ENCODE results near the gene SDC1.

SDC1 gene

DNA sequence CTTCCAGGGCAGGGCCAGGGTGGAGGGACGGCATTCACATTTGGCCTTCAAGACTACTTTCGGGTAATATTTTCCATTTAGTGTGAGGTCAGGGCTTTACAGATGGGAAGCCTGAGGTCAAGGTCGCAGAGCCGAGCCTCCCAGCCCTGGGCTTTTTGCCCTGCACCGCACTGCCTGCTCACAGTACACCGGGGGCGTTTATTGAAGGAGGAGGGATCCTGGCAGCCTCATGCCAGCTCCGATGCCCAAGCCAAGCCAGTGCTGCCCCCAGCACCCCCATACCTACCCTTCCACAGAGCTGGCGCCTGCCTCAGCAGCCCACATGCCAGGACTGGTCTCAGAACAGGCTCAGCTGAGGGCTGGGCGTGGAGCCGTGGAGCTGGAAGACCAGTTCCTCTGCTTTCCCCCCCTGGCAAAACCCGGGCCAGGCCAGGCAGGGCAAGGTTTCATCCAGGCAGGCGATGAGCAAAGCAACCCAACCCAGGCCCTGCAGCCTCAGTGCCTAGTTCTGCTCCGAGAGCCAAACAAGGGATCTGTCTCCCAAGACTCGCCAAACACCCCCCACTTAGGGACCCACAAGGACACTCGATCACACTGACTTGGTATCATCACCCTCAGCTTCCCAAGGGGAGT, 11.9 kb downstream of the SDC1 start:
- no peak for DNase-seq

DNA sequence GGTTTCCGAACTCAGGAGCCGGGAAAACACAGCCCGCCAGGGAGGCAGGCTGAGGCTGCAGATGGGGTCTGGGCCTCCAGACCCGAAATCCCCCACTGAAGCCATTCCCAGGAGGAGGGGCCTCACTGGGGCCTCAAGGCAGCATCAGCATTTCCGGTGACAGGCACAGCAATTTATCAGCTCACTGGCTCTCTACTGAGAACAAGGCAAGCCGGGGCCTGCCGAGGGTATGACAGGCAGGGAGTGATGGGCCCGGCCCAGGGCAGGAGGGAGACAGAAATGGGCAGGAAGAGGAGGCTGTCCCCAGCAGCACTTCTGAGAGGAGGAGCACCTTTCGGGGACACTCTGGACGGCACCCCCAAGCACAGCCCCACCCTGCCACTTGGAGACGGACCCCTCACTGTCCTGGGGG, 12.5 kb downstream of the SDC1 start:
- DNase-seq = no peak

DNA sequence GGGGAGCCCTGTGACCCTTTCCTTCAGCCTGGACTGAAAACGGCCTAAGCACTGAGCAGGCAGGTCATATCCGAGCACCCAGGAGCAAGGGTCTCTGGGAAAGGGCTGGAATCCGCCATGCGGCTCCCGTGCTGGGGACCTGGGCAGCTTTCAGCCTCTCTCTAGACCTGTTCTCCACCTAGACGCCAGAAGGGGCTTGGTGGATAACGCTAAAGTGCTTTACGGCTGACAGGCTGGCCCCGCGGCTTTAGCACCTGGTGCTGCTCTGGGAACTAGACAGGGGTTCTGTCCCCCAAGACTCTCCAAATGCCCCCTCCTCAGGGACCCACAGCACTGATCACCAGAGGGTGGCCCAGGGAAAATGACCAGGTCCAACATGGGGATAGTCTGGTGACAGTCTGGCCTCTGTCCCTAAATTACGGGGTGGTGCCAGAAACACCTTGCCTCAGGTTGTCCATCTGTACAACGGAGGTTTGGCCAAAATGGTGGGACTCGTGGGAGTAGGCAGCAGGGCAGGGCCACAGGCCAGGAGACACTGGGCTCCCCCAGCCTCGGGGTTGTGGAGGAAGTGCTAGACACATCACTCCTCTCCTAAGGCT, 13.0 kb downstream of the SDC1 start:
- DNase-seq = no peak

DNA sequence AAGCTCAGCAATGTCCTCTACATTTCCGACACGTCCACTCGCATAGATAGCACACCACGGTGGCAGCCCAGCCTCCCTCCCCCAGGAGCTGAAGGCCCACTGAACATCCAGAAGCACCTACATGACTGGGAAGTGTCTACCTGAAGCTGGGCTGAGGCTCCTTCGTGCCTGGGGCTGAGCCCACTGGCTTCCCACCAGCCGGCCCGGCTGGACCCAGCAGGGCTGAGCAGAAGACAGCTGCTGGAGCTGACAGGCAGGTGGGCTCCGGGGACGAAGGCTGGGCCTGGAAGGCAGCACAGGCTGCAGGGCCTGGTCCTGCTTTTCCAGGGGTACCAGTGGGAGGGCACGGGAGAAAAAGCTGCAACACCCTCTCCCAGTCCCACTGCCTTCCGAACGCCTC, 13.5 kb downstream of the SDC1 start:
- DNase-seq = no peak

DNA sequence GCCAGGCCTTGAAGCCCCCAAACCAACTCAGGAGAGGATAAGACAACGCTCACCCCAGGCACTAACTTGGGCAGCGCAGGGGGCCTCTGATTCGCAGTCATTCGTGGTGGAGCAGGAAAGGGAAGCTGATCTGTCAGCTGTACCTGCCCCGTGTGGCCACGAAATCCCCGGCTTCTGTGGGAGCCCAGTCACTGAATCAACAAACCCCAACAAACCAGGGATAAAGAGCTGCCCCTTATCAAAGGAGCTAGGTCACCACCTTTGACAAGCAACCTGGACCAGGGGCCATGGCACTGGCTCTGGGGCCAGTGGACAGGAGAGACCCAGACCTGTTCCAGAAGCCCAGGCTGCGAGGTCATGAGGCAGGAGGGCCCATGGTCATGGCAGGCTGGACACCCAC, 14.5 kb downstream of the SDC1 start:
- DNase-seq = no peak

DNA sequence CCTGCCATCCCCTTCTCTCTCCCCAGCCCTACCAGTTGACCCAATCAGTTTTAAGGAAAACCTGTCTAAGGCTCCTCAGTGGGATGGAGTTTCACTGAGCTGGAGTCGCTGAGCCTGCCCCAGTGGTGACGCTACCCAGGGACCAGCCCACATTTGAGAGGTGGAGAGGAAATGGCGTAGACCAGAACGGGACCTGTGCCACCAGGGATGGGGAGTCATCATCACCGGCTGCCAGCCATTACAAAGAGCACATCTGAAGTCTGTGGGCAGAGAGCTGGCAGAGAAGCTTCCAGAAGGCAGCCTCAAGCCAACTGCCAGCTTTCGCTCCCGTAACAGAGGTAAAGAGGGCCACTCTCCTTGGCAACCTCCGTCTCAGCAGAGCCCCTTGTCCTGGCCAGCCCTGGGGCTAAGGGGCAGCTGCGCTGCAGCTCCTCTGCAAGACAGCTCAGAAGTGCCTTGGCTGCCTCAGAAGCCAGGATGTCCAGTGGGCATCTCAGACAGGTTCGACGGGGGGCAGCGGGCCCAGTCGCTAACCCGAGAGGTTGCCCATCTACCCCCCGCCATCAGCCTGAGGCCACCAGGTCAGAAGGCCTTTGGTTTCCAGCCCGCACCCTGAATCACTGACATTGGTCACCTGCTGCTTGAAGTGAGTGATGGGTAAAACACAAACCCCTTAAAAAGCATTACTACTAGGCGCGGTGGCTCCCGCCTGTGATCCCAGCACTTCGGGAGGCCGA, 15.4 kb downstream of the SDC1 start:
- no peak for DNase-seq

DNA sequence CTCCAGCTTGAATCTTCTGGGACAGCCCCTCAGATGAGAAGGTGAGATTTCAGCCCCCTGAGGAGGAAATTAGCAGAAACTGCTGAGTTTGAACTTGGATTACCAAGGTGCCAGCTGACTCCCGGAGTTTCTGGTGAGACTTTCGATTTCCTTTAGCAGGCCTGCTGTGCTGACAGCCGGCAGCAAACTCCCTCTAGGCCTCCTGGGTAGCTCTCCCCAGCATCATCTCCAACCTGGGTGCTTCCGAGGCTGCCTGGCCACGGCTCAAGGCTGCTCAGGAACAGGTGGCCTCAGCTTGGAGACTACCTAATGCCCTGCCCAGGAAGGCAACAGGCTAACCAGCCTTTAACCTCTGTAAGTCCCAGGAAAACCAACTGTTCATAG, 16.5 kb downstream of the SDC1 start:
- DNase-seq = no peak

DNA sequence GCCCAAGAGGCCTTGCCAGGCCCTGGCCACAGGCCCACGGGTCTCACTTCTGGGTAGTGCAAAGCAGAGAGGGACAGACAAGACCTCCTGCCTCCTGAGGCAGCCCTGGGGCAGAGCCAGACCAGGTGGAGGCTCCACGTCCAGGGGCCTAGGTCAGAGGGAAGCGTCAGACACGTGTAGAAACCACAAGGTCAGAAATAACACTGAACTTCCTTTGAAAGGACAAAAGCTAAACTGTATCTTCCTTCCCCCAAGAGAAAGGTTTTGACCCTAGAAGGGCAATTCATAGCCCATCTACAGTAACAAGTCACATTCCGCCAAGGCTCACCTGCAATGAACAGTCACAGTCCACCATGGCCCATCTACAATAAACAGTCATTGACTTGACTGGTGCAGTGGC, 17.9 kb downstream of the SDC1 start:
- no peak for DNase-seq

DNA sequence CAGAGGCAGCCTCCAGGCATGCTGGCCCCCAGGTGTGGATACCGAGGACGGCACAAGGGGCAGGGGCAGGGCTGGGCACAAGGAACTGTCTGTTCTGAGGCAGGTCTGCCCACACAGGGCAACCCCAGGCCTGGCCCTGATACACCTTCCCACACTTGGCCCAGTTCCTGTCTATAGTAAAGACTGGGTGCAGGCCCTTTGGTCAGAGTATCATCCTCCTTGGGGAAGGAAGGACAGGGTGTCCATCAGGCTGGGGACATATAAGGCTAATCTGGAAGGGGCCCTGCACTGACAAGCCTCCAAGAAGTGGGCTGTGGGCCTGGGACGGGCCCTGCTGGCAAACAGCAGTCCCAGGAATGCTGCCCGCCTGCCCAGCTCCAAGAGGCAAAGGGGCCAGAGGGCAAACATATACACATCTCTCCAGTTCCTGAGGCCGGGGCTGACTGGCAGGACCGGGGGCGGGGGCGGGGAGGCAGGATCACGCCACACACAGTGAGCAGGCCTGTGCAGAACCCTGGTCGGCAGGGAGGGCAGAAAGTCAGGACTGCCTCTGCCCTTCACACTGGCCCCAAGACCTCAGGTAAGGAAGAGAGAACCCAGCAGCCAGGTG, 18.9 kb downstream of the SDC1 start:
- no peak for DNase-seq

DNA sequence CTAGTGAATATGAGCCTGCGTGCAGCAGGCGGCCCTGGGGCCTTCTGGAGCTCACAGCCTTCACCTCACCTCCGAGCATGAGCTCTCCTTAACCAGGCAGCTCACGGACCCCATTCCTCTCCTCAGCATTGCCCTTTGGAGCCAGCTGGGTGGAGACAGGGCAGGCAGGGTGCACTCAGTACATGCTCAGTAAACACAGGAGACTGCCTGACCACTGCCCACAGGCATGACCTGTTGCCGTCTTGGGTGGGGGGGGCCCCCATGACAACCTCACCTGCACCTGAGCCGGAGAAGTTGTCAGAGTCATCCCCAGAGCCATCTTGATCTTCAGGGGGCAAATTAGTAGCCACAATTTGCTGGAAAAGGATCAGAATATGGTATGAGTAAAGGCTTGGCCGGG, 19.9 kb downstream of the SDC1 start:
- no peak for DNase-seq

DNA sequence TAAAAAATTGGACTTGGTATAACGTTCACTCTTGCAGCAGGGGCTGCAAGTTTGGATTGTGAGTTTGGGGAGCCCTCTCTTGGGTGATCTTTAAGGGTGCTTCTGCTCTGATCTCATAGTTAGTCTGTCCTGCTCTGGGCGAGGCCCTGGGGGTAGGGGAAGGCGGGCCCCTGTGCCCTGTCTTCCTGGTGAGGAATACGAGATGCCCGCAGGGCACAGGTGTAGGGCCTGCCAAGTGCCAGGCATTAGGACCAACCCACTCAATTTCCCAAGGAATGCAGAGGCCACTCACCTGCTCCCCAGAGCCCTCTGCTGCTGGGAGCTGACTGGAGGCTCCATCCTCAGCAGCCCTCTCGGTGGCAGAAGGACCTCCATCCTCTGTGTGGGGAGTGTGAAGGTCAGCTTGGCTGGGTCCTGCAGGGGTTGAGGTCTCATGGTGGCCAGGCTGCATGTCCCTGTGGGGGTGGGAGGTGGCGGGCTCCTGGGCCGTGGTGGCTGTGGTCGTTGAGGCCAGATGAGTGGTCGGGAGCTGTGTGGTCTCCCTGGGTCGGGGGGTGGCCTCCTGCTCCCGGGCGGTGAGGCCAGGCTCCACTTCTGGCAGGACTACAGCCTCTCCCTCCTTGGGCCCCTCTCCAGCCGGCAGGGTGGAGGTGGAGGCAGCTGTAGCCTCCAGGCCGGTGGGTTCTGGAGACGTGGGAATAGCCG, 21.3 kb downstream of the SDC1 start:
- DNase-seq = no peak

DNA sequence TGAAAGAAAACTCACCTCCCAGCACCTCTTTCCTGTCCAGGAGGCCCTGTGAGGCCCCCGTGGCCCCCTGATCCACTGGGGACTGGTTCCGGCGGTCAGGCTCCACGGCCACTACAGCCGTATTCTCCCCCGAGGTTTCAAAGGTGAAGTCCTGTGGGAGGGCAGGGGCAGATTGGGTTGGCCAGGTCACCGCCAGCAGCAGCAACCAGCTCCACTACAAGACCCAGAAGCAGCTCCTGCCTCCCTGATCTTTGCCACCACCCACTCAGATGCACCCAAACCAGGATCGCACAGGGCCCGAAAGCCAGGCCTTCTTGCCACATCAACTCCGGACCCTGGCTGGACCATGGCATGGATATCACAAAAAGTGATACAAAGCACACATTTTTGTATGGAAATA, 21.9 kb downstream of the SDC1 start:
- DNase-seq = no peak

DNA sequence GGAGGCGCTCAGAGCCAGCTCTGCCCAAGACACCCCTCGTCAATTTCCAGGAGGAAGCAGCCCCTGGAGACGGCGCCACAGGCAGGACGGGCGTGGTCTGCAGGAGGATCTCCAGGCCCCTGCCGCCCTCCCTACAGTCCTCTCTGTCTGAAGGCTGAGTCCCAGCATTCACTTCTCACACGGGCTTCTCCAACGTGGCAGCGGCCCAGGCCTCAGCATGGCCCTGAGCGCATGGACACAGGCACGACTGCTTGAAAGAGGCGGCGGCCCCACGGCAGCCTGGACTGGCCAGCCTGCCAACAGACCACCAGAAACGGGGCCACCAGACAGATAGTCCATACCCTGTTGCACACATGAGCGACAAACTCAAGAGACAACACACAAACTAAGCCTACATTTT, 23.3 kb downstream of the SDC1 start:
- no peak for DNase-seq

DNA sequence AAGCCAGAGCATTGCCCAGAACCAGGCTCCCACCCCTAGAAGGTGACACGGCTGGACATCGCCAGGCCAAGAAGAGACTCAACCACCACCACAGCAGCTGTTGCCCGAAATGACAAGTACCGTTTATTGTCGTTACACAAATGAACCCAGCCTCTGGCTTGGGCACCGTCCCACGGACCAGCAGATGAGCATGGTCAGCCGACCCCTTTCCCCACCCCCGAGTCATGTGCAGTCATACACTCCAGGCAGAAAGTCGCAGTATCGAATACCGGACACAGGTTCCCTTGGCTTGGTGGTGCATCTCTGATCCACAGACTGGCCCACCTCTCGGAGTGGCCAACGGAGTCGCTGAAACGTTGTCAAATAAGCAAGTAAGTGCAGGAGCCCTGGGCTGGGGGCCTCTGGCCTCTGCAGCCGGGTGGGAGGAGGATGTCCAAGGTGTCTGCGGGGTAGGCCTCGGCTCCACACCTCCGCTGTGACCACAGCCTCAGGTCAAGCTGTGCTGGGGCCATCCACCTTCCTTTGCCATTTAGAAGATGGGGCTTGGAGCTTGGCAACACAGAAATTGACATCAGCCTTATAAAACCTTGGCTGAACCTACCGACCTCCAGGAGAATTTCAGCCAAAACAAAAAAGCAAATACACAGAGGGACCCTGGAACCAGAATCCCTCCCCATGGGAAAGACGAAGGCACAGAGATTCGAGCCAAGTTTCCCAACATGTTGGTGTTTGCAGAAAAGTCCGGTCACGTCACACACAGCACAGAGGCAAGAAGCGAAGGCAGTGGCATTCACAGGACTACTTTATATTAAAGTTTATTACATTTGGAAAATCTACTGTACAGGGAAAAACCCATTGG, 24.0 kb downstream of the SDC1 start:
- DNase-seq = no peak

DNA sequence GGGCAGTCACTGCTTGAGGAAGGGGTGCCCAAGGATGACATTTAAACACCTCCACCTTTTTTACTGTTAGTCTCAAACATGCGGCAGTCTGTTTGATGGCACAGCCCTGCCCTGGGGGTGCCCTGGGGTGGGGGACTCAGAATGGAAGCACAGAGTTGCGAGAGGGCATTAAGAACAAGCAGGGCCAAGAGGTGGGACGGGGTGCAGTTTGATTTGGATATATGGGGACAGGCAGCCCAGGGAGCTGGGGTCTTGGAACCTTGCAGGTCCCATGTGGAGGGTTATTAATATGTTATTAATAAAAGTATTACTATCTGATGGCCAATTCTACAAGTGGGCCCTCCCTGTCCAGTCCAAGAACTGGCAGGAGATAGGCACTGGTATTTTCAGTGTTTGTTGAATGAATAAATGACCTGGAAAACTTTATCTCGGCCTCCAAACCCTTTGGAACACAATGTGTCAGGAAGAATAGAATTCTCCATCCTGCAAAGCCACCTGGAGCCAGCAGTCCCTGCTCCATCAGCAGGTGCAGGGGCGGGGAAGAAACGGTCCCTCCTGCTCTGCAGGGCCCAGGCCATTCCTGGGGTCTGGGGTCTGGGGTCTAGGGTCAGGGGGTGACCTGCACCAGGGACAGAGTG, 25.2 kb downstream of the SDC1 start:
- no peak for DNase-seq

DNA sequence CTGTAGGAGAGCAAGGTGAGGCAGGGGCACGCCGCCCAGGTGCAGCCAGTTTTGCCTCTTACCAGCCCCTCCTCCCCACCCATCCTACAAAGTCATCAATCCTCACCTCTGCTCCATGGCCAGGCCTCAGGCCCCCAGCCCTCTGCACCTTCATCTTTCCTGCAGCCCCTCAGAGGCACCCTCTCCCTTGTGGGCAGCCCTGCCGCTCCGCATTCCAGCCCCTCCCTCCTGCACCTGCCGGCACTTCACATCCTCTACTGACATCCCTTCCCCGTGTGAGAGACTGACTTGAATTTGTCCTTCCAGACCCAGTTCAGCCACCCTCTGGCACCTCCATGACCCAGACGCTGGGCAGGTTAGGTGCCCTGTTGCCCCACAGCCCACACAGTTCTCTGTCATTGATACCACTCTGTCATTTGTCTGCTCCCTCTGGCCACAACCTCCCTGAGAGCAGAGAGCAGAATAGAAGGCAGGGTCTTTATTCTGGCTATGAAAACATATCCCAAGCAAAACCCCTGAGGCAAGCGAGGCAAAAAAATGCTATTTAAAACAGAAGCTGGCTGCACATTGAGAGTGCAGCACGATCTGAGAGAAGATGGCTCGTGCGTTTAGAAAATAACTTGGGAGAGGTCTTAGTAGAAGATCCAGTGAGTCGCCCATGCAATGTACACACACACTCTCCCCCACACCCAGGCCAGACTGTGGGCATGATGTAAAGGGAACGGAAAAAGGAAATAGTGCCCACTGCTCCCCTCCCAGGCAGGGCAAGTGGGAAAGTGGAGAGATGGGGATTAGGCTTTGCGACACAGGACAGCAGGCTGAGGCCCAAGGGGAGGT, 25.9 kb downstream of the SDC1 start:
- DNase-seq = no peak

DNA sequence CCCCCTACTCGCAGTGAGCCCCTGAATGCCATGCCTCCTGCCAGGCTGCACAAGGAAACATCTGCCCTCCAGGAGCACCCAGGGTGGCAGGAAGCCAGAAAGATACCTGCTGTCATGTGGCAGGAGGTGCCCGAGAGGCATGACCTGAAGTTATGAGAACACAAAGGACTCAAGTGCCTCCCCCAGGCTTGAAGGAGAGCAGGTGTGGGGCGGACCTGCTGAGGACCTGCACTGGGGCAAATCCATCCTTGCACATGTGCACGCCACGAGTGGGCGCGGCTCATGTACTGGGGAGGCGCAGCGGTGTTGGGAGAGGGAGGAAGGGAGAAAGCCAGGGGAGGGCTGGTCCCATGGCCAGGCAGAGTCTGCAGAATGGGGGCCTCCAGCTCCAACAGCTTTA, 26.9 kb downstream of the SDC1 start:
- no peak for DNase-seq

DNA sequence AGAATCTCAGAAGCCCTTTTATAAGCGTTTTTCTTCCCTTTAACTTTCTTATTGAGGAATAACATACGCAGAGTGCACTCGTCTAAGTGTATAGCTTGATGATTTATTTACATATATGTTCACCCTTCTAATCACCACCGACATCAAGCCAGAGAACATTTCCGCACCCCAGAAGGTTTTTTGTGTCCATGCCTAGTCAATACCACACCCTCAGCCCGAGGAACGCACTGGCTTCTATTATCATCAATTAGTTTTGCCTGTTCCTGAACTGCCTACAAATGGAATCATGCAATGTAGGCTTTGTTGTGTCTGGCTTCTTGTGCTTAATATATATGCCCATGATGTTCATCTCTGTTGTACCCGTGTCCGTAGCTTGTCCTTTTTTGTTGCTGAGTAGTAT, 27.7 kb downstream of the SDC1 start:
- no peak for DNase-seq

DNA sequence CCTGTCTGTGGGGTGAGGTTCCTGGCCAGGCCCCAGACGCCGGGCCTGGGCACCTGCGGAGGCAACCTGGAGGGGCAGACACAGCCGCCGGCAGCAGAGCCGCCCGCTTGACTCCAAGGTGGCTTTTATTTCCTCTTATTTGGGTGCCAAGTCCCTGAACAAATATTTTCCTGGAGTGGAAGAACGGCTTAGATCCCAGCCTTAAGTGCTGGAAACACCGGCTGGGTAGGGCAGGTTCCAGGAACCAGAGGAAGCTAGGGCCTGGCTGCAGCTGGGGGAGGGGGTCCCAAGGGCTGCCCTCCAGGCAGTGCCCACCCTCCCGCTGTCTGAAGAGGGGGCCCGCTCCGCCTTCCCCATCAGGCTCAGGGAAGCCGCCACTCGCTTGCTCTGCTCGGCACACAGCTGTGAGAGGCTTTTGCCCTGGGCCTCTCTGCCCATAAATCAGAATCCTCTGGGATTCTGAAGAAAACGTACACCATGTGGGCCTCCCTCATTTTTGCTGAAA, 28.2 kb downstream of the SDC1 start:
- no peak for DNase-seq

DNA sequence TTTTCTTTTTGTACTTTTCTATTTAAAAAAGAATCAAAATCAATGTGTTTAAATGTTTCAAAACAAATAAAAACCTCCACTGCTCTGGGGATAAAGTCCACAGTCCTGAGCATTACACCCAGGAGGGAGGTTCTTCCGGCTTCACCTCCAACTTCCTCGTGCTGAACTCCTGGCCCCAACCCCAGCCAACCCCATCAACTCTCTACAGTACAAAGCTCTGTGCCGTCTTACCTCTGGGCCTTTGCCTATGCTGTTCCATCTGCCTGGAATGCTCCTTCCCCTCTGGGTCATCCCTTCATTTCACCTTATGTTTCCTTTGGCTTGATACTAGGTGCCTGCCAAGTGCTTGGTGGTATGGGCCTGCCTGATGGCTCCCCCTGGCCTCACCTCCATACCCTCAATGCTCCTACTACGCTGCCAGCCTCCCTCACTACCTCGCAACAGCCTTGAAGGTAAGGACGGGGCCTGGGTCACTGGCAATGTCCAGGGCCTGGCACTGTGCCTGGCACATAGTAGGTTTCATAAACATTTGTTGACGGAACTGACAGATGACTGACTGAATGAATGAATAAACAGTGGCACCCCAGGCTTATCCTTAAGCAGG, 28.8 kb downstream of the SDC1 start:
- DNase-seq = no peak
